ENCODE results near the gene SGCD. TPM values are rescaled to one million over a fixed set of nuclear protein-coding genes. Genes with fewer than 3 reads are reported as not detected.

SGCD gene
- total RNA-seq, 1 donor from 2014 or later, result 3.9 TPM

DNA sequence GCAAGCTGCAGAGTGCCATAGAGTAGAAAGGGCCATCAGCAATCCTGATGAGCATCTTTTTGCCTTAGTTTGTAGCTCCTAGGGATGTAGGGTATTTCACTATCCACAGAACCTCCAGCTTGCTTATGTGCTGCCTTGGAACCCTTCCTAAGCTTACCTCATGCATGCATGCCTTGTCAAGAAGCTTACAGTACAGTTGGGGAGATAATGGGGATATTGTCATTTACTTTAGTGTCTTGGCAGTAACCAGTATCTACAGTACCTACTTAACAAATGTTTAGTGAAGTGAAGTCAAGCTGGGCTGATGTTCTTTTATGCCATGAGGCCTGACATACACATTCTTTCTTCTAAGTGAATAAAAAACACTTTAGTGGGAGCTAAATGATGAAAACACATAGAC, 358.5 kb downstream of the SGCD start:
- no peak for DNase-seq (ENCODE audit: low spot score)

GRCh38 chr5:156686380-156686779, 359.4 kb downstream of the SGCD start:
- DNase-seq (ENCODE audit: low spot score), result no peak

GRCh38 chr5:156686796-156687195, 359.8 kb downstream of the SGCD start:
- DNase-seq (ENCODE audit: low spot score), result no peak

DNA sequence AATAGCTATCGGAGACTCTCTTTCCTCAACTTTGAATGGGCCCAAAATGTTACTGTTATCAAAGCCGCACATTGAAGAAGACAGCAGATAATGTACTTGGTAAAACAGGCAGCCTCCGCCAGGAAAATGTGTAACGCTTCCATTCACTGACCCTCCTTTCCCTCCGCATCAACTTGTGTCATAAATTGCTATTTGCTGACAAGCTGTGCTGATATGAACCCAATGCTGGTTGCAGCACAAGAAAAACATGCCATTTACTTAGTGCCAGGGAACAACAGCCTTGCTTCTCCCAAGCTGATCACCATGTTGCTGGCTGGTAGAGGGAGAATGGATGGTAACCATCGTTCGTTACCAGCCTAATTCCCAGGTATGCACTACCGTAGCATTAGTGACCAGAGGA, 360.6 kb downstream of the SGCD start:
- DNase-seq (ENCODE audit: low spot score), result no peak

- no peak for DNase-seq (ENCODE audit: low spot score)
These were observed 364.6 kb downstream of the SGCD start for GRCh38 chr5:156691572-156691971.

DNA sequence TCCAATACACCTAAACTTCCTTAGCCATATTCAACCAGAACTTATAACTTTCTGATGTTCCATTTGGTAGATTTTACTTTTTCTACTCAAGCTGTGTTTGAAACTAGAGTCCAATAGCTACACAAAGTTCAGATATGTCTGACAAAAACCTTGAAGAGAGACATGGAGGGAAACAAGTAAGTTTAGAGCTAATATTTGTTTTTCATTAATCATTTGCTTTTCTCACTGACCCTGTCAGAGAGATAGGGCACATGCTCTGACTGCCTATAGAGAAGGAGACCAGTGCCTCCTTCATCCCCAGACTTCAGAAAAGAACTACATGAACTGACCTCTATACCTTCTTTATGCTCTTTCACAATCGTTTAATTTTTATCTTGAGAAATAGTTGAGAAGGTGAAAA, 366.1 kb downstream of the SGCD start:
- no peak for DNase-seq (ENCODE audit: low spot score)

- DNase-seq (ENCODE audit: low spot score), result no peak
These were observed 367.6 kb downstream of the SGCD start for GRCh38 chr5:156694598-156694997.

GRCh38 chr5:156695774-156696173, 368.8 kb downstream of the SGCD start:
- no peak for DNase-seq (ENCODE audit: low spot score)

GRCh38 chr5:156698323-156698722, 371.4 kb downstream of the SGCD start:
- no peak for DNase-seq (ENCODE audit: low spot score)

DNA sequence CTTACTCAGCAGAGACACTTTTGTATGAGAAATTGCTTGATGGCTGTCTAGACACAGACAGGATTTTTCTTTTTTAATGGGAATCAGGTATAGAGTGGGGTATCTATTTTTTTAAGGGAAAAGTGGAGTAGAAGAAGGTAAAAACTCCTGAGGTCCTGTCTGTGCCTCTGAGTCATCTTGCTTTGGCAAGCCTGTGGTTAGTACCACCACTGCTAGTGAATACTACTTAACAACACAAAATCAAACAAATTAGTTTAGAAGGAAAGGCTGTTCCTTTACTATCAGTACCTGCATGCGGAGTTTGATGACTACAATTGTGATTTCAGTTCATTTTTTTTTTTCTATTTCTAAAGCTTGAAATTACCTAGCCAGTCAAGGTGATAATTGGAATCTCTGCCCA, 372.2 kb downstream of the SGCD start:
- DNase-seq (ENCODE audit: low spot score), result no peak

- no peak for DNase-seq (ENCODE audit: low spot score)
These were observed 377.2 kb downstream of the SGCD start for GRCh38 chr5:156704139-156704538.

DNA sequence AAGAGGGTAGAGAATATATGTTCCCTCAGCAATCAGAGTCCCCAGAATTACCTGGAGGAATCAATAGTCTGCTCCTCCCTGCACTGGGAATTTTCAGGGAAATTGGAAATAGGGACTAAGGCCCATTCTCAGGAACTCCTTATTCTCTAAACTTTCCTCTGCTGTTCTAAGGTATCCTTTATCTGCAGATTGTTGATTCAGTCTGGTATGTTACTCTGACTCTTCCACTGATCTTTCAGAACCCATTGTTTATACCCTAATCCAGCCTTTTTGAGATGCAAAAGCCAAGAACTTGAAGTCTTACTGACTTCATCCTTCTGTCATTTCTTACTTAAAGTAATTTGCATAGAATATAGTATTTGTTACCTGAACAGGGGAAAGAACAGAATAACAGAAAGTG, 379.7 kb downstream of the SGCD start:
- DNase-seq (ENCODE audit: low spot score), result no peak

GRCh38 chr5:156707750-156708149, 380.8 kb downstream of the SGCD start:
- DNase-seq (ENCODE audit: low spot score), result no peak

- no peak for DNase-seq (ENCODE audit: low spot score)
These were observed 388.3 kb downstream of the SGCD start for GRCh38 chr5:156715287-156715686.

- DNase-seq (ENCODE audit: low spot score), result no peak
These were observed 389.8 kb downstream of the SGCD start for GRCh38 chr5:156716591-156717380.

DNA sequence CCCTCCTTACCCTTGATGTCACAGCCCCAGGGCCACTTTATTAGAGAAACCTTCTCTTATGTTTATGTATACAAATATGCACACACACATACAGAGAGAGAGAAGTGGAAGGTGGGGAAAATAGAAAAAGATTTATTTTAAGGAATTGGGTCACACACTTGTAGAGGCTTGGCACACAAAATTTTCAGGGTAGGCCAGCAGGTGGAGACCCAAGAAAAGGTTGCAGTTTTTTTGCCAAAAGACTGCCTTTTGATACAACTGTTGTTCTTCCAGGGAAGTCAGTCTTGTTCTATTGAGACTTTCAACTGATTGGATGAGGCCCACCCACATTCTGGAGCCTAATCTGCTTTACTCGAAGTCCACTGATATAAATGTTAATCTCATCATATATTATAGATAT, 392.0 kb downstream of the SGCD start:
- DNase-seq (ENCODE audit: low spot score), result no peak

DNA sequence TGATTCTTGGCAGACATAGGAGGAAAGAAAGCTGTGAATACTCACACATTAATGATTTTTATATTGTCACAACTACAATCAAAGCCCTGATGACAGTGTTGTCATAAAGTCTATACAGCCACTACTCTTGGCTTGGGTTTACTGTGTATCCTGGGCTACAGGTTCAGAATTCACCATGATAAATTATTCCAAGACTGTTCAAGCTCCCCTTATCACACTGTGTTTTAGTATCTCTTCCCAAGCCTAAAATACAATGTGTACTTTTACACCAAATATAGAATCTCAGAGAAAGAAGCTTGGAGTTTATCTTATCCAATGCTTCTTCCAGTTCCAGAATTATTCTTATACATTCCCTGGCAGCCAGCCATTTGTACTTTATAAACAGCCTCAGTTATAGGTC, 395.4 kb downstream of the SGCD start:
- no peak for DNase-seq (ENCODE audit: low spot score)

GRCh38 chr5:156735477-156735876, 408.5 kb downstream of the SGCD start:
- no peak for DNase-seq (ENCODE audit: low spot score)

GRCh38 chr5:156741516-156741915, 414.6 kb downstream of the SGCD start:
- no peak for DNase-seq (ENCODE audit: low spot score)

DNA sequence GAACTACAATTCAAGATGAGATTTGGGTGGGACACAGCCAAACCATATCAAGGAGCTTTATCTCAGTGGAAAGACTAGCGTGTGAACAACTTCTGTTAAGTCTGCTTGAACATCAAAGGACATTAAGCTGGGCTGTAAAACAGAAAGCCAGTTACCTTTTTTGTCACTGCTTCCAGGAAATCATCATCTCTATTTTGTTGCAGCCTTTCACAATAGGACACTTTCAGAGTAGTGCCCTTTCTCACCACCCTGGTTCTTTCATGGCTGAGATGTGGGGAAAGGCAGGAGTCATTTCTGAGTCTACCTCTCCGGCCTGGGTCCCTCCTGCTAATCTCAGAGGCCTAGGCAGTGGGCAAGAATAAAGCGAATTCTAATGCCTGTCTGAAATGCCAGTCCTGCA, 426.9 kb downstream of the SGCD start:
- no peak for DNase-seq (ENCODE audit: low spot score)

- DNase-seq (ENCODE audit: low spot score), result no peak
These were observed 428.6 kb downstream of the SGCD start for GRCh38 chr5:156755421-156756087.

DNA sequence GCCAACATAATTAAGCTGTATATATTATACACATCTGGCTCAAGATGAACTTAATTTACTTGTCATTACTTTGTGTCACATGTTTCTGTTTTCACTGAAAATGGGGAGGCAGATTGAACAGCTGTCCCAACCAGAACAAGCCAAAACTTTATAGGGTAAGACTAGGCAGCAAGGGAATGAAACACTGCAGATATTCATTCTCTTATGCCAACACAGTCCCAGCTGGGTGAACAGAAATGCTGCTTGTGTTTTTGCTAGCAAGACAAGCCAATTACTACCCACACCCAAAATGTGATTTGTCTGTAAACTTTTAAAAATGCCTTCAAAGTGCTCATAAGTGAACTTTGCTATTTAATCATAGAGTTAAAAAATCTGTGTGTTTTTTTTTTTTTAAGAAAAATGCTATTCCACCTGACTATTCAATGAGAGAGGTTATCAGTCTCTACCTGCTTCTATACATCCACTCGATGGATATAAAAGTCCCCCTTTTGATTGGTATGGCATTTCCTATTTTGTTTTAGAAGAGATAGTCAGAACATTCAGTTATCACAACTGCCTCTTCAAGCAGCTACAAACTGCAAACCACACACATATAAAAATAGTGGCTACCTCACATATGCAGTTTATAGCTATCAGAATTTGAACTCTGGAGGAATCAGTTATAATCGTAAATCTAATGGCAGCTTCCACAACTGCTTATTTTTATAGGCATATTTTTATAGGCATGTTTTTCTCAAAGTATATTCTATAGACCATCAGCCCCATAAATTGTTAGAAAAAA, 431.2 kb downstream of the SGCD start:
- no peak for DNase-seq (ENCODE audit: low spot score)
